Prostate gland (tissue), 2 donors: ENCODE results near the gene WHRN. TPM values are rescaled to one million over a fixed set of nuclear protein-coding genes. Genes with fewer than 3 reads are reported as not detected.

Experiments used
- DNase-seq: peaks from one replicate; pipeline ENCODE4 v3.0.0-alpha.2; 2019; ENCODE audit warnings: low spot score
- H3K27ac ChIP-seq, 2 donors: fragments of 200-600 bp; sonication (generic); 2 replicates each; pipeline ENCODE4 v1.5.1; 2017 to 2019
- H3K27me3 ChIP-seq: fragments of 200-600 bp; sonication (generic); replicated peaks from 2 replicates; pipeline ENCODE4 v1.5.1; 2019; ENCODE audit not compliant: insufficient read depth
- H3K36me3 ChIP-seq, 2 donors: fragments of 200-600 bp; sonication (generic); 1 replicate in 1 of 2; 2 replicates in 1 of 2; pipeline versions ENCODE4 v1.5.1 to v1.8.1; 2017 to 2019
- H3K4me1 ChIP-seq: fragments of 200-600 bp; sonication (generic); replicated peaks from 2 replicates; pipeline ENCODE4 v1.5.1; 2019
- H3K4me3 ChIP-seq, 2 donors: fragments of 200-600 bp; sonication (generic); 2 replicates each; pipeline ENCODE4 v1.5.1; 2017 to 2019
- H3K9me3 ChIP-seq: fragments of 200-600 bp; sonication (generic); 2 replicates; pipeline ENCODE4 v1.5.1; 2017
- CTCF ChIP-seq, 4 experiments: fragments of 200-600 bp in 2 of 4; fragments of 450-650 bp in 2 of 4; sonication (generic) in 2 of 4; IDR thresholded peaks; 1 replicate in 3 of 4; 2 replicates in 1 of 4; pipeline ENCODE4 v1.5.1; 2016 to 2019; ENCODE audit warnings: antibody characterized with exemption in 4 of 4, mild to moderate bottlenecking in 2 of 4, moderate library complexity in 2 of 4
- POLR2A ChIP-seq: fragments of 450-650 bp; IDR thresholded peaks from one replicate; pipeline ENCODE4 v1.6.1; 2016; ENCODE audit warnings: antibody characterized with exemption, mild to moderate bottlenecking
- POLR2AphosphoS5 ChIP-seq: sonication (generic); formaldehyde crosslinking; IDR thresholded peaks from one replicate; pipeline ENCODE4 v1.6.1; 2017; ENCODE audit warnings: antibody characterized with exemption
- WGBS: methylation state at CpG from one replicate; pipeline ENCODE4 v1.1.5; 2018; 5-methylcytosine and 5-hydroxymethylcytosine counted together
- intact Hi-C: fragments of 100-400 bp; cut with DNase I; formaldehyde crosslinking; loops from one replicate; pipeline ENCODE4 v1.14.2; 2022
- total RNA-seq, 2 donors: library from RNA; depleted of rRNA; stranded (reverse); fragments of >200 nt; gene quantifications; one replicate each; pipeline ENCODE4 v1.1.0, GENCODE V29; 2016

WHRN gene
- total RNA-seq, 2 donors from 2014 or later, result 13.8 to 102 TPM

- DNase-seq, result no peak
- Histone ChIP-seq H3K4me3 (no peak overlapping the region), H3K4me1 (no peaks in the 10 kb centered on the region), H3K27ac (no peak overlapping the region), H3K9me3 (no peaks in the 10 kb centered on the region), H3K36me3 (no peaks in the 10 kb centered on the region), H3K27me3 (no peaks in the 10 kb centered on the region)
- intact Hi-C loops, result no loop called here
- 92% methylated on average over 4 of the region's 4 CpGs for WGBS
- TF ChIP-seq POLR2AphosphoS5 (no peak), POLR2A (no peak), CTCF (IDR thresholded peaks at IDR 0.05) (no peak)
Observed at GRCh38 chr9:114431003-114431402, 74.3 kb downstream of the WHRN start.

GRCh38 chr9:114430457-114430856 lies 74.8 kb downstream of the WHRN start:
- H3K27me3 ChIP-seq, result no peaks in the 10 kb centered on the region
- H3K9me3 ChIP-seq, result no peaks in the 10 kb centered on the region
- no peaks in the 10 kb centered on the region for H3K4me1 ChIP-seq
- no peak overlapping the region for H3K4me3 ChIP-seq
- 83% methylated on average over 5 of the region's 5 CpGs for WGBS
- no peaks in the 10 kb centered on the region for H3K36me3 ChIP-seq
- DNase-seq, result no peak
- intact Hi-C loops, result no loop called here
- TF ChIP-seq POLR2AphosphoS5 (no peak), POLR2A (no peak), CTCF (IDR thresholded peaks at IDR 0.05) (no peak)
- H3K27ac ChIP-seq, result no peak overlapping the region

- no peak for TF ChIP-seq CTCF (IDR thresholded peaks at IDR 0.05)
- TF ChIP-seq POLR2AphosphoS5, result no peak
- no peak for TF ChIP-seq POLR2A
- Histone ChIP-seq H3K4me1 (no peaks in the 10 kb centered on the region), H3K27ac (no peak overlapping the region), H3K27me3 (no peaks in the 10 kb centered on the region), H3K36me3 (no peaks in the 10 kb centered on the region), H3K4me3 (no peak overlapping the region), H3K9me3 (no peaks in the 10 kb centered on the region)
- 87% methylated on average over 6 of the region's 6 CpGs for WGBS
- intact Hi-C loops, result no loop called here
- no peak for DNase-seq
Observed at GRCh38 chr9:114429488-114429887, 75.8 kb downstream of the WHRN start.

GRCh38 chr9:114428466-114428865 lies 76.8 kb downstream of the WHRN start:
- intact Hi-C loops, result no loop called here
- Histone ChIP-seq H3K4me1 (no peaks in the 10 kb centered on the region), H3K4me3 (no peak overlapping the region), H3K27me3 (no peaks in the 10 kb centered on the region), H3K9me3 (no peaks in the 10 kb centered on the region), H3K27ac (no peak overlapping the region), H3K36me3 (no peaks in the 10 kb centered on the region)
- TF ChIP-seq CTCF (IDR thresholded peaks at IDR 0.05), result no peak
- TF ChIP-seq POLR2AphosphoS5, result no peak
- TF ChIP-seq POLR2A, result no peak
- 91% methylated on average over 8 of the region's 8 CpGs for WGBS
- DNase-seq, result no peak

GRCh38 chr9:114427644-114428043 lies 77.6 kb downstream of the WHRN start:
- DNase-seq, result no peak
- TF ChIP-seq CTCF (IDR thresholded peaks at IDR 0.05), result no peak
- Histone ChIP-seq H3K27ac (no peak overlapping the region), H3K4me3 (no peak overlapping the region), H3K36me3 (no peaks in the 10 kb centered on the region), H3K9me3 (no peaks in the 10 kb centered on the region), H3K27me3 (no peaks in the 10 kb centered on the region), H3K4me1 (no peaks in the 10 kb centered on the region)
- intact Hi-C loops, result no loop called here
- 94% methylated on average over 4 of the region's 4 CpGs for WGBS
